CD8-positive, alpha-beta memory T cell (primary cell): ENCODE results near the gene SLC25A10. TPM values are rescaled to one million over a fixed set of nuclear protein-coding genes. Genes with fewer than 3 reads are reported as not detected.

Source experiments
- CTCF ChIA-PET: fragments of 350-600 bp; sonication (Branson Sonifier 250); formaldehyde crosslinking; loops from one replicate; lab custom pipeline; 2021; ENCODE audit warnings: antibody characterized with exemption; lab: Charles Lee
- POLR2A ChIA-PET: fragments of 350-600 bp; sonication (Branson Sonifier 250); formaldehyde crosslinking; loops from one replicate; lab custom pipeline; 2021; ENCODE audit warnings: antibody characterized with exemption; lab: Charles Lee
- DNase-seq, 5 donors: peaks; one replicate each; pipeline versions ENCODE4 v3.0.0 to v3.0.0-alpha.2; 2020 to 2022; ENCODE audit warnings: mixed read lengths in 1 of 5
- H3K27ac ChIP-seq: one replicate; pipeline ENCODE4 v1.7.0; 2013; ENCODE audit warnings: low read depth, mild to moderate bottlenecking, low read length, moderate library complexity
- H3K27me3 ChIP-seq: 2 replicates; pipeline ENCODE4 v1.7.0; 2013; ENCODE audit warnings: low read length, mild to moderate bottlenecking; ENCODE audit not compliant: insufficient read depth, poor library complexity, severe bottlenecking
- H3K36me3 ChIP-seq: 2 replicates; pipeline ENCODE4 v1.7.0; 2013; ENCODE audit warnings: mild to moderate bottlenecking, low read length, moderate library complexity; ENCODE audit not compliant: insufficient read depth
- H3K4me1 ChIP-seq: 2 replicates; pipeline ENCODE4 v1.7.0; 2013; ENCODE audit warnings: mild to moderate bottlenecking, low read length, moderate library complexity; ENCODE audit not compliant: insufficient read depth
- H3K4me3 ChIP-seq: 2 replicates; pipeline ENCODE4 v1.7.0; 2013; ENCODE audit warnings: mild to moderate bottlenecking, low read length
- H3K9me3 ChIP-seq: 2 replicates; pipeline ENCODE4 v1.7.0; 2013; ENCODE audit warnings: mild to moderate bottlenecking, low read length
- H3K27ac Mint-ChIP-seq, 8 donors: one replicate each; pipeline ENCODE4 v1.8.0; 2020 to 2021; ENCODE audit warnings: mixed read lengths in 8 of 8, mild to moderate bottlenecking in 6 of 8, inconsistent platforms in 3 of 8, moderate library complexity in 3 of 8
- H3K27me3 Mint-ChIP-seq, 2 donors: one replicate each; pipeline ENCODE4 v1.8.0; 2020 to 2021; ENCODE audit warnings: mixed read lengths in 2 of 2, mild to moderate bottlenecking in 1 of 2, moderate library complexity in 1 of 2
- H3K36me3 Mint-ChIP-seq, 3 donors: one replicate each; pipeline ENCODE4 v1.8.0; 2020 to 2021; ENCODE audit warnings: mixed read lengths in 3 of 3, inconsistent platforms in 1 of 3, mild to moderate bottlenecking in 1 of 3
- H3K4me1 Mint-ChIP-seq, 3 donors: one replicate each; pipeline ENCODE4 v1.8.0; 2020 to 2021; ENCODE audit warnings: mixed read lengths in 3 of 3, inconsistent platforms in 1 of 3, mild to moderate bottlenecking in 1 of 3
- H3K4me3 Mint-ChIP-seq, 7 donors: one replicate each; pipeline ENCODE4 v1.8.0; 2020 to 2021; ENCODE audit warnings: mixed read lengths in 7 of 7, mild to moderate bottlenecking in 6 of 7, moderate library complexity in 4 of 7, inconsistent platforms in 2 of 7
- H3K9me3 Mint-ChIP-seq, 5 donors: one replicate each; pipeline ENCODE4 v1.8.0; 2020 to 2022; ENCODE audit warnings: mixed read lengths in 5 of 5, mild to moderate bottlenecking in 3 of 5, moderate library complexity in 2 of 5, inconsistent platforms in 1 of 5
- polyA plus RNA-seq: library from polyadenylated mRNA; unstranded; fragments of 300-500 nt; fragmentation: Illumina TruSeq; gene quantifications from one replicate; pipeline ENCODE4 v1.2.3, GENCODE V29; 2021
- total RNA-seq, 2 experiments: library from RNA; stranded (reverse); gene quantifications; one replicate each; pipeline ENCODE4 v1.2.3, GENCODE V29; 2021

SLC25A10 gene
- total and polyA plus RNA-seq, 3 experiments from 2014 or later = 4.9 to 34.7 (median 34.1) TPM

DNA sequence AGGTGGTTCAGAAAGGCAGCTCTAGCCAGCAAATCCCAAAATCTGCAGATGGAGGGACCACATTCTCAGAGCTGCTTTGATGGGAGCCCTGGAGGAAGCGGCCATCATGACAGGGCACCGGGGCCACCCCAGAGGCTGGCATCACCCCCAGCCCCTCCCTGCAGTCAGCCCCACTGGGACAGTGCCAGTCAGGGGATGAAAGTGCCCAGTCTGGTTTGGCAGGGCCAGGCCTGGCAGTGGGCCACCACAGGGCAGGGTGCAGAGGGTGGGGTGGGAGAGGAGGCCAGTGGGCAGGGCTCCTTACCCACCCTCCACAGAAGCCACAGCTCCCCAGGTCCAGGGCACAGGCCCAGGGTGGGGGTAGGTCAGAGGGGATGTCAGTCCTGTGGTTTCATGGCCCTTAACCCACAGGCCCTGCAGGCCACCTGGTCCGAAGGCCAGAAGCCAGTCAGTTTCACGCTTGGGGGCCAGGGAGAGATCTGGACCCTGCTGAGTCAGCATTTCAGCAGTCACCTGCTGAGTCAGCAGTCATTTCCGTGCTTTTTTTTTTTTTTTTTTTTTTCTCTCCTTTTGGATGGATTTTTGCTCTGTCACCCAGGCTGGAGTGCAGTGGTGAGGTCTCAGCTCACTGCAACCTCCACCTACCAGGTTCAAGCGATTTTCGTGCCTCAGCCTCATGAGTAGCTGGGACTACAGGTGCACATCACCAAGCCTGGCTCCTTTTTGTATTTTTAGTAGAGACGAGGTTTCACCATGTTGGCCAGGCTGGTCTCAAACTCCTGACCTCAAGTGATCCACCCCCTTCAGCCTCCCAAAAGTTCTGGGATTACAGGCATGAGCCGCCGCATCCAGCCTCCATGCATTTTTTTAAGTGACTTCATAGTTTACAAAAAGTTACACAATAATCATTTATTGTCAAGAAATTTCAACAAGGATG is 10.4 kb downstream of the SLC25A10 start:
- Histone ChIP-seq H3K4me3 (no peak overlapping the region), H3K9me3 (no peaks in the 10 kb centered on the region), H3K4me1 (no peaks in the 10 kb centered on the region), H3K36me3 (no peaks in the 10 kb centered on the region), H3K27me3 (no peaks in the 10 kb centered on the region), H3K27ac (no peak overlapping the region)
- H3K4me1 Mint-ChIP-seq = no peaks in the 10 kb centered on the region
- no peaks in the 10 kb centered on the region for H3K9me3 Mint-ChIP-seq
- no peak for DNase-seq
- peaks cover 3 to 15% of the 10 kb centered on the region in 2 donors for H3K27me3 Mint-ChIP-seq
- H3K4me3 Mint-ChIP-seq = no peak overlapping the region
- ChIA-PET POLR2A (interaction anchor here (0.6 kb wide), 2 partner anchors 55 to 101 kb away, joined by 3 to 5 read pairs; no protein-coding TSS in a partner anchor), CTCF (no interaction called here)
- H3K27ac Mint-ChIP-seq = no peak overlapping the region
- no peaks in the 10 kb centered on the region for H3K36me3 Mint-ChIP-seq

DNA sequence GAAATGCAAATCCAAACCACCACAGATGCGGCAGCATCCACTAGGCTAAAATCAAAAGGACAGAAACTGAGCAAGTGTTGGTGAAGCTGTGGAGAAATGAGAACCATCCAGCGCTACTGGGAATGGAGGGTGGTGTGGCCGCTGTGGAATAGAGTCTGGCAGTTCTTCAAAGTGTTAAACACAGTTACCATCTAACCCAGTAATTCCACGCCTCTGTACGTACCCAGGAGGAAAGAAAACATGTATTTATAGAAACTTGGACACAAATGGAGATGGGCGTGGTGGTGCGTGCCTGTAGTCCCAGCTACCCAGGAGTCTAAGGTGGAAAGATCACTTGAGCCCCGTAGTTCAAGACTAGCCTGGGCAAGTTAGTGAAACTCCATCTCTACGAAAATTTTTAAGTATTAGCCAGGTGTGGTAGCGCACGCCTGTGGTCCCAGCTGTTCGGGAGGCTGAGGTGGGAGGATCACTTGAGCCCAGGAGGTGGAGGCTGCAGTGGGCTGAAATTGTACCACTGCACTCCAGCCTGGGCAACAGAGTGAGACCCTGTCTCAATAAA is 11.6 kb downstream of the SLC25A10 start:
- no peaks in the 10 kb centered on the region for H3K9me3 ChIP-seq
- no peaks in the 10 kb centered on the region for H3K9me3 Mint-ChIP-seq
- no peaks in the 10 kb centered on the region for H3K36me3 Mint-ChIP-seq
- H3K4me3 Mint-ChIP-seq = no peak overlapping the region
- peaks cover 3 to 15% of the 10 kb centered on the region in 2 donors for H3K27me3 Mint-ChIP-seq
- ChIA-PET CTCF (no interaction called here), POLR2A (interaction anchor here (0.7 kb wide), 1 partner anchor 205 kb away, joined by 4 read pairs; no protein-coding TSS in a partner anchor)
- no peaks in the 10 kb centered on the region for H3K27me3 ChIP-seq
- no peaks in the 10 kb centered on the region for H3K4me1 Mint-ChIP-seq
- H3K27ac Mint-ChIP-seq = no peak overlapping the region
- no peak for DNase-seq
- no peaks in the 10 kb centered on the region for H3K36me3 ChIP-seq
- no peaks in the 10 kb centered on the region for H3K4me1 ChIP-seq
- no peak overlapping the region for H3K4me3 ChIP-seq
- no peak overlapping the region for H3K27ac ChIP-seq

GRCh38 chr17:81725439-81725838 is 13.4 kb downstream of the SLC25A10 start:
- Mint-ChIP-seq H3K27me3 (peaks cover 5 to 18% of the 10 kb centered on the region in 2 donors), H3K27ac (no peak overlapping the region), H3K9me3 (no peaks in the 10 kb centered on the region), H3K36me3 (no peaks in the 10 kb centered on the region), H3K4me1 (no peaks in the 10 kb centered on the region), H3K4me3 (no peak overlapping the region)
- Histone ChIP-seq H3K4me1 (no peaks in the 10 kb centered on the region), H3K9me3 (no peaks in the 10 kb centered on the region), H3K27ac (no peak overlapping the region), H3K4me3 (no peak overlapping the region), H3K27me3 (no peaks in the 10 kb centered on the region), H3K36me3 (no peaks in the 10 kb centered on the region)
- ChIA-PET CTCF (no interaction called here), POLR2A (no interaction called here)
- no peak for DNase-seq

DNA sequence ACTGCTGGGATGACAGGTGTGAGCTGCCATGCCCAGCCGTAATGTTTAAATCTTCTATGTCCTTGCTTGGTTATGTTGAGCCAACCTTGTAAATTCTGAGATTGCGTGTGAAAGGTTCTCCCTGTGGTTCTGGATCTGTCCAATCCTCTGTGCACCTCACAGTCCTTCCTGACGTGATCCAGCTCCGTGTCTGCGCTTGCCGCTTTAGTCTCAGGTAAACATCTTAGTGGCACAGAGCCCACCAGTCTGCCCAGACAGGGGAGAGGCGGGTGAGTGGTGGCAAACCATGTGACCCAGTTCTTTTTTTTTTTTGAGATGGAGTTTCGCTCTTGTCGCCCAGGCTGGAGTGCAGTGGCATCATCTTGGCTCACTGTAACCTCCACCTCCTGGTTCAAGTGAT is 13.9 kb downstream of the SLC25A10 start:
- Histone ChIP-seq H3K36me3 (no peaks in the 10 kb centered on the region), H3K4me1 (no peaks in the 10 kb centered on the region), H3K4me3 (no peak overlapping the region), H3K27ac (no peak overlapping the region), H3K9me3 (no peaks in the 10 kb centered on the region), H3K27me3 (no peaks in the 10 kb centered on the region)
- H3K27me3 Mint-ChIP-seq = peaks cover 8 to 21% of the 10 kb centered on the region in 2 donors
- no peaks in the 10 kb centered on the region for H3K9me3 Mint-ChIP-seq
- DNase-seq = no peak
- no peak overlapping the region for H3K27ac Mint-ChIP-seq
- H3K36me3 Mint-ChIP-seq = no peaks in the 10 kb centered on the region
- ChIA-PET CTCF (no interaction called here), POLR2A (no interaction called here)
- no peak overlapping the region for H3K4me3 Mint-ChIP-seq
- no peaks in the 10 kb centered on the region for H3K4me1 Mint-ChIP-seq

- ChIA-PET POLR2A (no interaction called here), CTCF (no interaction called here)
- Histone ChIP-seq H3K4me3 (no peak overlapping the region), H3K4me1 (no peaks in the 10 kb centered on the region), H3K36me3 (no peaks in the 10 kb centered on the region), H3K9me3 (no peaks in the 10 kb centered on the region), H3K27me3 (no peaks in the 10 kb centered on the region), H3K27ac (no peak overlapping the region)
- Mint-ChIP-seq H3K27me3 (peaks cover 11 to 28% of the 10 kb centered on the region in 2 donors), H3K27ac (peak overlapping the region in 1 of 8 donors; percentile 10), H3K36me3 (no peaks in the 10 kb centered on the region), H3K4me3 (no peak overlapping the region), H3K4me1 (no peaks in the 10 kb centered on the region), H3K9me3 (no peaks in the 10 kb centered on the region)
- no peak for DNase-seq
Observed at GRCh38 chr17:81727324-81728031, 15.4 kb downstream of the SLC25A10 start.

DNA sequence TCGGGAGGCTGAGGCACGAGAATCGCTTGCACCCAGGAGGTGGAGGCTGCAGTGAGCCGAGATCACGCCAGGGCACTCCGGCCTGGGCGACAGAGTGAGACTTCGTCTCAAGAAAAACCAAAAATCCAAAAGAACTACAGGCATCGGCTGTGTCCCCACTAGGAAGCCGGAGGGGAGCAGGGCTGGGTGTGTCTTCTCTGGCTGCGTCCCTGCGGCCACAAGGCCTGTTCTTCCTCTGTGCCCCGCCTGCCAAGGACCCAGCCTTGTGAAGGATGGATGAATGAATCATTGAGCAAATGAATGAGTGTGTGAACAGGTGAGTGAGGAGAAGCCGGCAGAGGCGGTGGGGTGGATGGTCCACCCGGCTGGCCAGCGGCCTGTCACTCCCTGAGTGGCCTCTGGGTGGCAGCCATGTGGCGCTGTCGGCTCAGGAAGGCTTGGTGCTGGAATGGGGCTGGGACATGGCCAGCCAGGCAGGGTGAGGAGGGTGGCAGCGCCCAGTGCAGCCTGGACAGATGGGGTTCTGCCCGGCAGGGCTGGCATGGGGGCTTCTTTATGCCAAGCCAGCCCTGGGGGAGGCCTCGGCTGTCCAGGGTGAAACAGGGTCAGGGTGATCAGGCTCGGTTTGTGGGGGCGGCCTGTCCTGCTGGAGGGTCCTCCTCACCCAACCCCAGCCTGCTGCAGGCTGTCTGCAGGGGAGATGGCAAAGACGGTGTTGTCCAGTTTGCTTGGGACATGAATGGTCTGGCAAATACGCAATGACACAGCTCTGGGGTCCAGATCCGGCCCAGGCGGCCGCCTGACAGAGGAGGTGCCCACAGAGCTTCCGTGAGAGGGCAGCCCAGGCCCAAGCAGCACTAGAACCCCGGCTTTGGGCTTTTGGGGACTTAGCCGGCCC is 21.7 kb downstream of the SLC25A10 start:
- peak in 4 of 5 donors; percentile 21 to 69 (median 28) for DNase-seq
- ChIA-PET POLR2A (no interaction called here), CTCF (no interaction called here)
- Mint-ChIP-seq H3K36me3 (no peaks in the 10 kb centered on the region), H3K27me3 (peaks cover 16 to 36% of the 10 kb centered on the region in 2 donors), H3K4me3 (no peak overlapping the region), H3K27ac (no peak overlapping the region), H3K9me3 (no peaks in the 10 kb centered on the region), H3K4me1 (peaks cover 0 to 8% (median 5%) of the 10 kb centered on the region in 3 donors)
- no peak overlapping the region for H3K27ac ChIP-seq
- H3K4me1 ChIP-seq = no peaks in the 10 kb centered on the region
- no peaks in the 10 kb centered on the region for H3K9me3 ChIP-seq
- peaks cover 4% of the 10 kb centered on the region for H3K27me3 ChIP-seq
- no peak overlapping the region for H3K4me3 ChIP-seq
- no peaks in the 10 kb centered on the region for H3K36me3 ChIP-seq

DNA sequence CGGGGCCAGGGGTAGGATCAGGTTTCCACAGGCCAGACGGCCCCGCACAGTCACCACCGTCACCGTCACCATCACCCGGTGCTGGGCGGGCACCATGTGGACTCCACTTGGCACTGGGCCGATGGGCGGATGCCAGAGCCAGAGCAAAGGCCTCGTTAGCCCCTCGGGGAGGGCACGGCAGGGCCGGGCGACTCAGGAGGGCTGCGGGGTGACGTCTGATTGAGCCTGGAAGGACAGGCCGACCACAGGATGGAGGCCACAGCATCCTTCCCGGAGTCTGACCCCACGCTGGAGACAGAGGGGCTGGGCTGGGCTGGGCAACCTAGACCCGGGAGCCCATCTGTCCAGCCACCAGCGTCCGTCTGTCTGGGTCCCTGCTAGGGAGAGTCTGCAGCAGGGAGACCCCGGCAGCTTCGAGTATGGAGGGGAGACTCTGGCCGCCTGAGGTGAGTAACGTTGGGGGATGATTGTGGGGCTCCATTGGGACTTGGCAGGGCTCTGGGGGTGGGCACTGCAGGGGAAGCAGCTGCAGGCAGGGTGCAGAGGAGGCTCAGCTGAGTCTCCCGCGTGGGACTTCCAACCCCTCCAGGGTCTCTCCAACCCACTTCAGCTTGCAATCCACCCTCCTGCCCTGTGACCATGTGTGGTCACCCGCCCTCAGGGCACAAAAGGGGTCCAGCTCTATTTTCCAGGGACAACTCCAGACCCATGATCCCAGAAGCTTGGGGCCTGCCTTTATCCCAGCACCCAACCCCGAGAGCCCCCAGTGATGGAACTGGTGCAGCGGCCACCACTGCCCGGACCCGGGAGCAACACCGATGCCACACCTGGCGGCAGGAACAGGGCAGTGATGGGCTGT is 22.6 kb downstream of the SLC25A10 start:
- peaks cover 16 to 37% of the 10 kb centered on the region in 2 donors for H3K27me3 Mint-ChIP-seq
- H3K9me3 ChIP-seq = no peaks in the 10 kb centered on the region
- H3K27me3 ChIP-seq = peaks cover 4% of the 10 kb centered on the region
- H3K4me3 Mint-ChIP-seq = no peak overlapping the region
- POLR2A ChIA-PET = no interaction called here
- no peak overlapping the region for H3K27ac Mint-ChIP-seq
- H3K4me1 ChIP-seq = no peaks in the 10 kb centered on the region
- H3K4me3 ChIP-seq = no peak overlapping the region
- H3K4me1 Mint-ChIP-seq = peaks cover 0 to 8% (median 5%) of the 10 kb centered on the region in 3 donors
- no peaks in the 10 kb centered on the region for H3K9me3 Mint-ChIP-seq
- CTCF ChIA-PET = interaction anchor here (0.5 to 1.2 kb wide), 2 partner anchors 105 to 226 kb away, joined by 3 read pairs; no protein-coding TSS in a partner anchor
- H3K36me3 Mint-ChIP-seq = no peaks in the 10 kb centered on the region
- no peaks in the 10 kb centered on the region for H3K36me3 ChIP-seq
- no peak for DNase-seq
- no peak overlapping the region for H3K27ac ChIP-seq
